Measurements from ENCODE around the gene ATF6B.

GRCh38 chr6:32175322-32175710 is 47.3 kb upstream of the ATF6B start:
- TF ChIP-seq CTCF (conservative IDR thresholded peaks at IDR 0.05) (no peak), EZH2 (IDR thresholded peaks at IDR 0.05; ENCODE audit: low read depth) (no peak)

Measured in PC-9 (cell line).